Motor neuron (in vitro differentiated cells): ENCODE measurements around the gene CTNND1. TPM values are rescaled to one million over a fixed set of nuclear protein-coding genes. Genes with fewer than 3 reads are reported as not detected.
"Not testable (repeated sequence)": the region's sequence is repeated elsewhere in the genome, so short reads cannot be mapped to it uniquely, and the experiment has no call there.

Experiments
- ATAC-seq, 8 experiments: fragments of 200-7000 bp; cut with Tn5 transposase; replicated peaks in 6 of 8; 2 replicates each; pipeline ENCODE4 v1.8.0; 2021; ENCODE audit warnings: mild to moderate bottlenecking in 8 of 8, moderate library complexity in 8 of 8
- H3K27ac ChIP-seq, 2 donors: fragments of 250-450 bp; sonication (Bioruptor Pico); 2 replicates each; pipeline ENCODE4 v1.9.0; 2021; ENCODE audit warnings: antibody characterized with exemption in 2 of 2, mild to moderate bottlenecking in 2 of 2, moderate library complexity in 1 of 2
- H3K4me1 ChIP-seq, 2 donors: fragments of 250-450 bp; sonication (Bioruptor Pico); replicated peaks in 1 of 2; 2 replicates each; pipeline ENCODE4 v1.6.1; 2021; ENCODE audit warnings: antibody characterized with exemption in 2 of 2, mild to moderate bottlenecking in 2 of 2, moderate library complexity in 1 of 2
- H3K4me3 ChIP-seq, 5 donors: fragments of 250-450 bp; sonication (Bioruptor Pico); 2 replicates each; pipeline ENCODE4 v1.9.0; 2021; ENCODE audit warnings: antibody characterized with exemption in 5 of 5, mild to moderate bottlenecking in 5 of 5, moderate library complexity in 4 of 5
- WGBS, 10 experiments: fragments of 450-650 bp; shearing (Covaris generic); methylation state at CpG; one replicate each; pipeline ENCODE4 v1.0.0; 2022; 5-methylcytosine and 5-hydroxymethylcytosine counted together
- in situ Hi-C, 9 experiments: fragments of 400-800 bp; cut with MboI; loops; one replicate each; pipeline ENCODE4 v1.15.0; 2021; ENCODE audit warnings: low sequenced_read_pairs in 9 of 9, low pct_unique_long_range_greater_than_20kb in 2 of 9; ENCODE audit not compliant: unreplicated experiment in 9 of 9
- total RNA-seq, 8 experiments: library from RNA; unstranded; fragments of 300-600 nt; gene quantifications; 2 replicates each; pipeline versions ENCODE4 v1.2.3 to v1.2.4, GENCODE V29; 2022

CTNND1 gene
- total RNA-seq, 8 experiments from 2014 or later, result 59.5 to 166 (median 86.1) TPM

DNA sequence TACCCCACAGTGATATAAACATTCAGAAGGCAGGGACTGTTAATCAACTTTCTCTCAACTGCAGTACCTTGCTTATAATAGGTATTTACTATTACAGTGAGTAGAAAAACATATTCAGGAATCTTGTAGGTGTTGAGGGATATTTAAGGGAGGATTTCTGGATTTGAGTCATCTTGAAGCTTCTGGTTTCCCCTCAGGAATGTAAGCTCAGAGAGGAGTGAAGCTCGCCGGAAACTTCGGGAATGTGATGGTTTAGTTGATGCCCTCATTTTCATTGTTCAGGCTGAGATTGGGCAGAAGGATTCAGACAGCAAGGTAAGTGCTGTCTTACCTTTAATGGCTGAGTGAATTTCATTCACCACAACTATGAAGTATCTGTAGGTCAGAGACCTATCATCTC, 42.9 kb downstream of the CTNND1 start:
- Histone ChIP-seq H3K27ac (no peak overlapping the region), H3K4me3 (no peak overlapping the region), H3K4me1 (peaks cover 3% of the 10 kb centered on the region in 2 donors)
- 73 to 100% (median 96%) methylated on average over 1 to 3 of the region's 3 CpGs; no CpG with 5 or more reads in 3 of the 10 experiments for WGBS, 10 experiments
- in situ Hi-C loops, result loop anchor here in 3 of 9 experiments (10.0 to 25.0 kb wide), 2 partner anchors 708 to 710 kb away; partner anchors contain the start of gene OR5B21 (in 2 of the 3)
- ATAC-seq, result no peak

DNA sequence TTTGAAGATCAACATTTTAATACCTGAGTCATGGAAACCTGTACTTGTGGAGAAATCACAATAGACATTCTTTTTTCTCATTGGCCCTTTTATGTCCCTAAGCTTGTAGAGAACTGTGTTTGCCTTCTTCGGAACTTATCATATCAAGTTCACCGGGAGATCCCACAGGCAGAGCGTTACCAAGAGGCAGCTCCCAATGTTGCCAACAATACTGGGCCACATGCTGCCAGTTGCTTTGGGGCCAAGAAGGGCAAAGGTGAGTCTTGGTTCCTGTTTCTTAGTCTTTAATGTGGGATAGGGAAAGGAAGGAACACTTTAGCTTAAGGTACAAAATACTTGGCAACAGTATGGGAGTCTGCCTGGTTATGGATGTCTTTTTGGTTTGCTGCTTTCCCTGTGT, 44.2 kb downstream of the CTNND1 start:
- in situ Hi-C loops, result loop anchor here in 3 of 9 experiments (10.0 to 25.0 kb wide), 2 partner anchors 707 to 709 kb away; partner anchors contain the start of gene OR5B21 (in 2 of the 3)
- no peak for ATAC-seq

DNA sequence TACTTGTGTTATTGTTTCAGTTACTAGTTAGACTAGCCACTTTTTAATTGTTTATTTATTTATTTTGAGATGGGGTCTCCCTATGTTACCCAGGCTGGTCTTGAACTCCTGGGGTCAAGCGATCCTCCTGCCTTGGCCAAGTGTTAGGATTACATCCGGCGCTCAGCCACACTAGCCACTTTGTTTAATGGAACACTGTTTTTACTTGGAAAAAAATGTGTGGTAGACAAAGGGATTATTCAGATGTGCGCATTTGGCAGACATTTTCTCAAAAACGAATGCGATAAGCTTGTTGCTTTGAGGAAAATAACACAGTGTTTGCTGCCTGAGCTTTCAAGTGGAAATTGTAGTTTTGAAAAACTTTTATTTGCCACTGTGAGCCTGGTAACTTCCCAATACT, 51.0 kb downstream of the CTNND1 start:
- WGBS, 10 experiments, result 60 to 100% (median 100%) methylated on average over 1 to 6 of the region's 6 CpGs; no CpG with 5 or more reads in 1 of the 10 experiments
- Histone ChIP-seq H3K4me3 (no peak overlapping the region), H3K4me1 (no peaks in the 10 kb centered on the region), H3K27ac (no peak overlapping the region)
- in situ Hi-C loops, result loop anchor here in 2 of 9 experiments (25.0 kb wide), 1 partner anchor 700 kb away; the partner anchor contains the start of gene OR5B21 (in 2 of the 2)
- ATAC-seq, result no peak

More for the DNA sequence above, 44.2 kb downstream of the CTNND1 start:
- Histone ChIP-seq H3K4me1 (no peaks in the 10 kb centered on the region), H3K4me3 (no peak overlapping the region), H3K27ac (no peak overlapping the region)
- WGBS, 10 experiments, result 80 to 100% (median 98%) methylated on average over 1 to 3 of the region's 3 CpGs; no CpG with 5 or more reads in 5 of the 10 experiments

DNA sequence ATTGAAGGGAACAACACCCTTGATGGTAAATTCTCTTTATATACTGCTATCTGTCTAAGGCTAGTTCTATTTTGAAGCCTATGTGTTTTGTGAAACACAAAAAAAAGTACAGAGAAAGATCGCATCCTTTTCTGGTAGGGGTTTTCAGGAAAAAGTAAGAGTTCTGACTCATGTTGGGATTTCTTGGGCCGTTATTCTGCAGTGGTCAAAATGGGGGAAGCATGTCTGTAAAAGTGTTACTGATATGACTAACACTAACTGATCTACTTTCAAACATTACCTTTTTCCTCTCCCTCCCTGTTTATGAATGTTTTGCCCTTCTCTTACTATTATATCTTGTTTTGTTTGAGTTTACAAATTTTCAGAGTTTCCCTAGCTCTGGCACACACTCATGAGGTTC, 53.9 kb downstream of the CTNND1 start:
- Histone ChIP-seq H3K4me3 (no peak overlapping the region), H3K27ac (no peak overlapping the region), H3K4me1 (no peaks in the 10 kb centered on the region)
- 44 to 100% (median 96%) methylated on average over 1 to 2 of the region's 2 CpGs; no CpG with 5 or more reads in 2 of the 10 experiments for WGBS, 10 experiments
- in situ Hi-C loops, result loop anchor here in 2 of 9 experiments (25.0 kb wide), 1 partner anchor 697 kb away; the partner anchor contains the start of gene OR5B21 (in 2 of the 2)
- no peak for ATAC-seq

DNA sequence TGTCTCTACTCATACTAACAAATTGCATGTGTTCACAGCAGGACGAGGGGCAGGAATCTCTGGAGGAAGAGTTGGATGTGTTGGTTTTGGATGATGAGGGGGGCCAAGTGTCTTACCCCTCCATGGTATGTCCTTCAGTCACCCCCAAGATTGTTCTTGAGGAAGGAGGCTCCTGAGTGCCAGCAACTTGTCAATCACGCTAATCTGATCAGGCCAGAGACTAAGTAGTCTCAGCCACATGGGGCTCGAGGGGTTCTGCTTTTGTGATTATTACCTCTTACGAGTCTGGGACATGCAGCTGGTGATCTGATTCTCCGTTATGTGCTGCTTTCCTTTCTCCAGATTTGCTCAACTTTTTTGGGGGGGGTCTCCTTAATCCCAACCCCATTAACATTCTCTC, 54.3 kb downstream of the CTNND1 start:
- H3K4me3 ChIP-seq, result no peak overlapping the region
- no peaks in the 10 kb centered on the region for H3K4me1 ChIP-seq
- no peak for ATAC-seq
- 87 to 100% (median 92%) methylated on average over 1 to 5 of the region's 5 CpGs; no CpG with 5 or more reads in 2 of the 10 experiments for WGBS, 10 experiments
- in situ Hi-C loops, result loop anchor here in 2 of 9 experiments (25.0 kb wide), 1 partner anchor 696 kb away; the partner anchor contains the start of gene OR5B21 (in 2 of the 2)
- no peak overlapping the region for H3K27ac ChIP-seq

DNA sequence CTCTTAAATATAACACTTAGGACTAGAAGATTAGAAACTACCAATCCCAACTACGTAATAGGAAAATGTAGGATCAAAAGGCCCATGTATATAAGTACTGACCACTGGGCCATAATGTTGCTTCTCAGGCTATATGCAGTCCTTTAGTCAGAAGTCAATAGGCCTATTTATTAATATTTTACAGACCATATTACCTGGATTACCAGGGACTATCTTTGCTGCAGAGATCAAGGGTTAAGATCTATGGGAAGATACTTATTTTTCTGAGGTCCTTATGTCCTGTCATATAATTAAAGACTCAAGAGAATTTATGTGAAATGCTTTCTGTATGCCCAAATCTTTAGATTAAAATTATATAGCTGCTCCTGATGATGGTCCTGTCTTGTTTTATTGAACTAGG, 57.2 kb downstream of the CTNND1 start:
- no peak overlapping the region for H3K27ac ChIP-seq
- in situ Hi-C loops, result loop anchor here in 2 of 9 experiments (25.0 kb wide), 1 partner anchor 693 kb away; the partner anchor contains the start of gene OR5B21 (in 2 of the 2)
- 60 to 100% (median 100%) methylated on average over 1 of the region's 1 CpG; no CpG with 5 or more reads in 3 of the 10 experiments for WGBS, 10 experiments

DNA sequence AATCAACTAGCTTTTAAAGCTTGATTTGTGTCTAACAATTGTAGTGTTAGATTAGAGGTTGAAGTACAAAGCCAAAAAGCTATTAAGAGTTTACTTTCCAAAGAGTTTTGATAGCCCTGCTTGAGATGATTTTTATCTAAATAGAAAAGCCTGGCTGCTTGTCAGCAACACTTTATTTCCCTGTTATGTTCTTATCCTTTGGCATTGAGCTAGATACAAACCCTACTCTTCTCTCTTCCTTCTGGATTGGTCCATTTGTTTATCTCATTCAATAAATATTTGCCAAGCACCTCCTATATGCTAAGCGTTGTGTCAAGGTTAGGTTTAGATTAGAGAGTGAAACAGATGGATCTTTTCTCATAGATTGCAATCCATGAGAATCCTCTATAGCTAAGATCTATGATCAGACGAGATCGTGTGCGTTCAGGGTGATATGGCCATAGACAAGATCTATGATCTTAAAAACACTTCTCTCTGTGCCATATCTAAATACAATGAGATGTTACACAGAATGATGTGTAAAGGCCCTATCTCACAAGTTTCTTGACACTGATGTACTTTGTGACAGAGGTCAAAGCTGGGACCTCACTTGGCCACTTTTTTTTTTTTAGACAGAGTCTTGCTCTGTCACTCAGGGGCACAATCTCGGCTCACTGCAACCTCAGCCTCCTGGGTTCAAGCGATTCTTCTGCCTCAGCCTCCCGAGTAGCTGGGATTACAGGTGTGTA, 57.8 kb downstream of the CTNND1 start:
- 86 to 100% (median 95%) methylated on average over 1 to 7 of the region's 7 CpGs; no CpG with 5 or more reads in 1 of the 10 experiments for WGBS, 10 experiments
- no peak overlapping the region for H3K4me3 ChIP-seq
- H3K27ac ChIP-seq, result no peak overlapping the region
- in situ Hi-C loops, result loop anchor here in 2 of 9 experiments (25.0 kb wide), 1 partner anchor 693 kb away; the partner anchor contains the start of gene OR5B21 (in 2 of the 2)
- ATAC-seq, result no peak
- no peaks in the 10 kb centered on the region for H3K4me1 ChIP-seq

More for the DNA sequence above, 57.2 kb downstream of the CTNND1 start:
- ATAC-seq, result no peak
- Histone ChIP-seq H3K4me3 (no peak overlapping the region), H3K4me1 (no peaks in the 10 kb centered on the region)

DNA sequence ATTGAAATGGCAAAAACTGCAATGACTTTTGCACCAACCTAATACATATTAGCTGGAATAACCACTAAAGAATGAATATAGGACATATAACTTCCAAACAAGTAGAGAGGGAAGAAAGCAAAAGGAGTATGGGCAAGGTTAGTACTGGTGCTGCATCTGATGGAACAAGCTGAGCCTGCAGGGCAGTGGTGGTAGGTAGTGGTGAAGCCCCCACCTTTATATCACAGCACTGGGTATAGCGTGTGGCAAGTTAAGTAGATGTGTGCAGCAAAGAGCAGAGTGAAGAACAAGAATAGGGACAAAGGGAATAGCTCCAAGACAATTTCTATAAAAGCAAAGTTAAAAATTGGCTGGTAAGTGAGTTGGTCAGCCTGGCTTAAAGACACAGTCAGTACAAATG, 62.3 kb downstream of the CTNND1 start:
- H3K27ac ChIP-seq, result no peak overlapping the region
- WGBS, 10 experiments, result 90% methylated on average over 1 of the region's 1 CpG; no CpG with 5 or more reads in 9 of the 10 experiments
- ATAC-seq, result peak in 1 of 8 experiments; percentile 10
- H3K4me3 ChIP-seq, result no peak overlapping the region
- in situ Hi-C loops, result loop anchor here in 2 of 9 experiments (25.0 kb wide), 1 partner anchor 688 kb away; the partner anchor contains the start of gene OR5B21 (in 2 of the 2)
- no peaks in the 10 kb centered on the region for H3K4me1 ChIP-seq

DNA sequence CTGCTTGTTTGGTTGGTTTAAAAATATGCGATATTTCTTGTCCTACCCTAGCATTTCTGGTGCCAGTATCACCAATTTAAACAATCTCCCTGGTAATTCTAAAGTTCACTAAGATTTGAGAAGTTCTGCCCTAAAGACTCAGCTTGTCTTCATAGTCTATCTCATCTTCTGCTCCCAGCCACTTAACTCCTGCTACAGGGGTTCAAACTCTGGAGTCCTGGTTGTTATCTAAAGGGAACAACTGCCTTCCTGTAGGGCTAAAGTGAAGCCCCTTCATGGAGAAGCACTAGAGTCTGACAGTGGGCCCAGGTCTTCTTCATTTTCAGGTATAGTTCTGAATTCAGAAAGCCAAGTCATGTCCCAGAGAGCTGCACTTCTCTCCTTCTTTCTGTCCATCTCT, 73.2 kb downstream of the CTNND1 start:
- in situ Hi-C loops, result loop anchor here in 1 of 9 experiments (25.0 kb wide), 1 partner anchor 452 kb away; no protein-coding TSS in a partner anchor
- WGBS, 10 experiments, result 57 to 78% methylated on average over 1 of the region's 1 CpG; no CpG with 5 or more reads in 8 of the 10 experiments

DNA sequence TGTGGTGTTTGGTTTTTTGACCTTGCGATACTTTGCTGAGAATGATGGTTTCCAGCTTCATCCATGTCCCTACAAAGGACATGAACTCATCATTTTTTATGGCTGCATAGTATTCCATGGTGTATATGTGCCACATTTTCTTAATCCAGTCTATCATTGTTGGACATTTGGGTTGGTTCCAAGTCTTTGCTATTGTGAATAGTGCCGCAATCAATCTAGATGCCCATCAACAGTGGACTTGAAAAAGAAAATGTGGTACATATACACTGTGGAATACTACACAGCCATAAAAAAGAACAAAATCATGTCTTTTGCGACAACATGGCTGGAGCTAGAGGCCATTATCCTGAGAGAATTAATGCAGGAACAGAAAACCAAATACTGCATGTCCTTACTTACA, 77.0 kb downstream of the CTNND1 start:
- in situ Hi-C loops, result loop anchor here in 1 of 9 experiments (25.0 kb wide), 1 partner anchor 449 kb away; no protein-coding TSS in a partner anchor
- H3K4me1 ChIP-seq, ATAC-seq, H3K4me3 ChIP-seq, H3K27ac ChIP-seq: not testable (repeated sequence)
- 40 to 100% (median 80%) methylated on average over 1 to 3 of the region's 3 CpGs; no CpG with 5 or more reads in 2 of the 10 experiments for WGBS, 10 experiments

More for the DNA sequence above, 73.2 kb downstream of the CTNND1 start:
- Histone ChIP-seq H3K4me3 (no peak overlapping the region), H3K4me1 (no peaks in the 10 kb centered on the region), H3K27ac (no peak overlapping the region)
- no peak for ATAC-seq

DNA sequence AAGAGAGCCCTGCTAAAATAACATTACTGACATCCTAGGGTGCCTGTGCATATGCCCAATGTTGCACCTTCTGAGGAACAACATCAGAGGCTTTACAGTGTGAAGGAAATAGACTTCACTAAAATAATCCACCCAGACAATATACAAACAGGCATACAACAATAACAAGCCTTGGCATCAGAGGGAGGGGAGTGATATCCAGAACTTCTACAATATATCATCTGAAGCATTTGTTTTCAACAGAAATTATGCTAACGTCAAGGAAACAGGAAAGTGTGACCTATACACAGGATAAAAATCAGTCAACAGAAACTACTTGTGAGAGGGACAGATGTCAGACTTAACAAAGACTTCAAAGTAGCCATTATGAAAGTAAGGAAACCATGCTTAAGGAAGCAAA, 81.3 kb downstream of the CTNND1 start:
- ATAC-seq, result no peak
- 0 to 88% (median 38%) methylated on average over 1 of the region's 1 CpG; no CpG with 5 or more reads in 1 of the 10 experiments for WGBS, 10 experiments
- Histone ChIP-seq H3K4me3 (no peak overlapping the region), H3K27ac (no peak overlapping the region), H3K4me1 (no peaks in the 10 kb centered on the region)
- in situ Hi-C loops, result loop anchor here in 1 of 9 experiments (25.0 kb wide), 1 partner anchor 444 kb away; no protein-coding TSS in a partner anchor

DNA sequence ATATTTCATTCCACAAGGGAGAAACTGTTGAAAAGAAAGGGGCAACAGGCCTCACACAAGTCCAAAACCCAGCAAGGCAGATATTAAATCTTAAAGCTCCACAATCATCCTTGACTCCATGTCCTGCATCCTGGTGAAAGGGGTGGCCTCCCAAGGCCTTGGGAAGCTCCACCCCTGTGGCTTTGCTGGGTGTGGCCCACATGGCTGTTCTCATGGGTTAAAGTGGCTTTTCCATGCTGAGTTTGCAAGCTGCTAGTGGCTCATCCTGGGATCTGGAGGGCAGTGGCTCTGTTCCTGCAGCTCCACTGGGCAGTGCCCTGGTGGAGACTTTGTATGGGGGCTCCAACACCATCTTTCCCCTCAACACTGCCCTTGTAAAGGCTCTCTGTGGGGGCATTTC, 106.4 kb downstream of the CTNND1 start:
- ATAC-seq, result peak in 2 of 8 experiments; percentile 68 to 74
- in situ Hi-C loops, result loop anchor here in 1 of 9 experiments (25.0 kb wide), 1 partner anchor 94 kb away; no protein-coding TSS in a partner anchor
- Histone ChIP-seq H3K27ac (no peak overlapping the region), H3K4me1 (no peaks in the 10 kb centered on the region), H3K4me3 (no peak overlapping the region)

DNA sequence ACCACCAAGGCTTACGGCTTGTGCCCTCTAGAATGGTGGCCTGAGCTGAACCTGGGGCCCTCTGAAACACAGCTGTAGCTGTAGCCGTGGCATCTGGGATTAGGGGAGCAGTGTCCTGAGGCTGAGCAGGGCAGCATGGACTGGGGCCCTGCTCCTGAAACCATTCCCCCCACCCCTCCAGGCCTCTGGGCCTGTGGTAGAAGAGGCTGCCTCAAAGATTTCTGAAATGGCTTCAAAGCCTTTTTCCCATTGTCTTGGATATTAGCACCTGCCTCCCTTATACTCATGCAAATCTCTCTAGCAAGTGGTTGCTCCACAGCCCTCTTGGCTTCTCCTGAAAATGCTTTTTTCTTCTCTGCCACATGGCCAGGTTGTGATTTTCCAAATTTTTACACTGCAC, 106.9 kb downstream of the CTNND1 start:
- Histone ChIP-seq H3K4me1 (no peaks in the 10 kb centered on the region), H3K27ac (no peak overlapping the region), H3K4me3 (no peak overlapping the region)
- in situ Hi-C loops, result loop anchor here in 1 of 9 experiments (25.0 kb wide), 1 partner anchor 94 kb away; no protein-coding TSS in a partner anchor
- 0% methylated on average over 1 of the region's 2 CpGs; no CpG with 5 or more reads in 9 of the 10 experiments for WGBS, 10 experiments
- ATAC-seq, result peak in 3 of 8 experiments; percentile 25 to 42 (median 40)
